Loucy (cell line): Measurements from ENCODE around the gene TEPSIN.
A peak's percentile ranks its signal among the peaks of the same experiment; 100 is the strongest.

Experiments
- H2AFZ ChIP-seq: fragments of 200-600 bp; sonication (generic); 2 replicates; pipeline ENCODE4 v1.6.0; 2016; ENCODE audit warnings: antibody characterized with exemption, mild to moderate bottlenecking, low read length, moderate library complexity
- H3F3A ChIP-seq: fragments of 200-600 bp; 2 replicates; pipeline ENCODE4 v1.6.0; 2016; ENCODE audit warnings: antibody characterized with exemption, low read depth, mild to moderate bottlenecking
- H3K27me3 ChIP-seq: fragments of 200-600 bp; sonication (generic); 2 replicates; pipeline ENCODE4 v1.6.1; 2014; ENCODE audit warnings: low read length, mild to moderate bottlenecking; ENCODE audit not compliant: insufficient read depth, poor library complexity, severe bottlenecking
- H3K36me3 ChIP-seq: fragments of 200-600 bp; sonication (generic); 2 replicates; pipeline ENCODE4 v1.6.1; 2016; ENCODE audit warnings: low read length; ENCODE audit not compliant: insufficient read depth
- H3K4me1 ChIP-seq: fragments of 200-600 bp; sonication (generic); 2 replicates; pipeline ENCODE4 v1.5.1; 2014; ENCODE audit warnings: low read length, mild to moderate bottlenecking; ENCODE audit not compliant: insufficient read depth, poor library complexity, severe bottlenecking
- H3K4me2 ChIP-seq: fragments of 200-600 bp; sonication (generic); 2 replicates; pipeline ENCODE4 v1.6.0; 2014; ENCODE audit warnings: antibody characterized with exemption, low read length, low read depth, mild to moderate bottlenecking; ENCODE audit not compliant: poor library complexity, severe bottlenecking
- H3K4me3 ChIP-seq: fragments of 200-600 bp; sonication (generic); 2 replicates; pipeline ENCODE4 v1.5.1; 2014; ENCODE audit warnings: low read length, mild to moderate bottlenecking, mixed read lengths; ENCODE audit not compliant: poor library complexity, severe bottlenecking
- H3K79me2 ChIP-seq: fragments of 200-600 bp; sonication (generic); 2 replicates; pipeline ENCODE4 v1.6.1; 2014; ENCODE audit warnings: low read length; ENCODE audit not compliant: insufficient read depth
- H3K9ac ChIP-seq: fragments of 200-600 bp; sonication (generic); 2 replicates; pipeline ENCODE4 v1.6.0; 2014; ENCODE audit warnings: mild to moderate bottlenecking, low read depth, low read length, moderate library complexity; ENCODE audit not compliant: poor library complexity, severe bottlenecking
- H3K9me2 ChIP-seq: fragments of 200-600 bp; sonication (generic); replicated peaks from 2 replicates; pipeline ENCODE4 v1.6.1; 2016; ENCODE audit warnings: low read depth, low read length, mixed read lengths
- H3K9me3 ChIP-seq: fragments of 200-600 bp; sonication (generic); 2 replicates; pipeline ENCODE4 v1.6.1; 2014; ENCODE audit warnings: mild to moderate bottlenecking, antibody characterized with exemption, low read length, low read depth; ENCODE audit not compliant: insufficient read depth
- H4K20me1 ChIP-seq: fragments of 200-600 bp; sonication (generic); 2 replicates; pipeline ENCODE4 v1.6.0; 2014; ENCODE audit warnings: antibody characterized with exemption, low read length, mild to moderate bottlenecking; ENCODE audit not compliant: insufficient read depth, poor library complexity, severe bottlenecking
- CTCF ChIP-seq: fragments of 200-600 bp; sonication (generic); conservative IDR thresholded peaks from 2 replicates; pipeline ENCODE4 v1.5.1; 2014; ENCODE audit warnings: mild to moderate bottlenecking, antibody characterized with exemption, low read length
- EZH2phosphoT487 ChIP-seq: fragments of 200-600 bp; IDR thresholded peaks from 2 replicates; pipeline ENCODE4 v1.6.1; 2018; ENCODE audit warnings: antibody characterized with exemption, mild to moderate bottlenecking, moderate library complexity, borderline replicate concordance

The TEPSIN gene

GRCh38 chr17:81221842-81222619 lies 16.8 kb downstream of the TEPSIN start:
- Histone ChIP-seq H3K9ac (peak overlapping the region; percentile 85), H3K4me2 (peak overlapping the region; percentile 94), H3F3A (no peaks in the 10 kb centered on the region), H4K20me1 (peaks cover 16% of the 10 kb centered on the region), H3K27me3 (no peaks in the 10 kb centered on the region), H3K36me3 (0 out of 2 replicates have a peak, but pooled peaks cover 4% of the 10 kb centered on the region), H3K4me1 (peaks cover 15% of the 10 kb centered on the region), H3K4me3 (peak overlapping the region; percentile 95), H3K9me2 (no peaks in the 10 kb centered on the region), H3K9me3 (no peaks in the 10 kb centered on the region), H2AFZ (peak overlapping the region; percentile 84; the same call in 1 of the 2 replicates), H3K79me2 (peaks cover 27% of the 10 kb centered on the region)
- no peak for TF ChIP-seq CTCF
- TF ChIP-seq EZH2phosphoT487: no peak

DNA sequence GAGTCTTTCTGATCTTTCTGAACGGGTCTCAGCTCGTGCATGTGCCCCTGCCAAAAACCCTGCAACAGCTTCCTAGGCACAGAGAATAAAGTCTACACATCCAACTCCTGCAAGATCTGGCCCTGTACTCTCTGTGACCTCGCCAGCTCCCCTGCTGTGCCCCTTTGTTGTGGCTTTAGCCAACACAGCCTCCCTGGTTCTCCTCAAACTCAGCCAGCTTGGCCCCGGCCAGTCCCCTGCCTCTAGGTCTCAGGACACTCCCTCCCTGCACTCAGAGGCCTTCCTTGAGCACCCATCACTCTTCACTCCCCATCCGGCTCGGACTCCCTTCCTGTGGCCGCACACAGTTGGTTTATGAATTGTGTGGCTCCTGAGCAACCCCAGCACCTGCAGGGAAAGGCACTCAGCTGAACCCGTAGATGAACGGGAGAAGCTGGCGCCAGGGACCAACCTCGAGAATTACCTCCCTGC lies 17.4 kb downstream of the TEPSIN start:
- Histone ChIP-seq H3K4me3 (peak overlapping the region; percentile 95), H3K79me2 (peaks cover 27% of the 10 kb centered on the region), H3K9me3 (no peaks in the 10 kb centered on the region), H2AFZ (no peak overlapping the region), H3F3A (no peaks in the 10 kb centered on the region), H3K27me3 (no peaks in the 10 kb centered on the region), H3K9me2 (no peaks in the 10 kb centered on the region), H3K9ac (peak overlapping the region; percentile 85), H3K4me1 (peaks cover 15% of the 10 kb centered on the region), H3K4me2 (peak overlapping the region; percentile 94), H3K36me3 (0 out of 2 replicates have a peak, but pooled peaks cover 4% of the 10 kb centered on the region), H4K20me1 (peaks cover 16% of the 10 kb centered on the region)
- TF ChIP-seq CTCF (no peak), EZH2phosphoT487 (no peak)

DNA sequence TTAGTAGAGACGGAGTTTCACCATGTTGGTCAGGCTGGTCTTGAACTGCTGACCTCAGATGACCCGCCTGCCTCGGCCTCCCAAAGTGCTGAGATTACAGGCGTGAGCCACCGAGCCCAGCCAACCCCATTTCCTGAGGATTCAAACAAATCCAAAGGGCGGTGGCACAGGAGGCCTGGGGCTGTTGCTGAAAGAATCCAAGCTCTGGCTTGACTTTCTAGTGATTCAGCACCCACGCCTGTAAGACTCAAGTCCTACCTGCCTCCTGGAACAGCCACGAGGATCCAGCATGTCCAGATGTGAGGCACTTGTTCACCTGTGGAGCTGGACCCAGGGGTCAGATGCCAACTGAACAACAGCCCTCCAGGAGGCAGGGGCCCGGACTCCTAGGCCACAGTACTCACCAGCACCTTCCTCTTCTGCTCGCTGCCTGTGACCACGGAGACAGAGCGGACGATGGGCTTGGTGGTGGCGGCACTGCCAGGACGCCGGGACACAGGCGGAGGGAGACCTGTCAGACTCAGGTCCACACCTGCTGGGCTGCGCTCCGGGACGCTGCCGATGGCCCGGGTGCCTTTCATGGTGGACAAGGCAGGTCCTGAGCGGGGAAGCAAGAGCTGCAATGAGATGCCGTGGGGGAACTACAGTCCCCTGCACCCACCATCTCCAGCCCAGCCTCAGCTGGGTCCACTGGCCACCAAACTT lies 19.2 kb downstream of the TEPSIN start:
- Histone ChIP-seq H3K9me2 (no peaks in the 10 kb centered on the region), H3F3A (no peaks in the 10 kb centered on the region), H3K27me3 (no peaks in the 10 kb centered on the region), H3K4me2 (no peak overlapping the region), H3K4me1 (peaks cover 15% of the 10 kb centered on the region), H3K9me3 (no peaks in the 10 kb centered on the region), H3K4me3 (no peak overlapping the region), H2AFZ (no peak overlapping the region), H3K9ac (no peak overlapping the region), H3K36me3 (0 out of 2 replicates have a peak, but pooled peaks cover 4% of the 10 kb centered on the region), H3K79me2 (peaks cover 27% of the 10 kb centered on the region), H4K20me1 (peaks cover 16% of the 10 kb centered on the region)
- no peak for TF ChIP-seq CTCF
- no peak for TF ChIP-seq EZH2phosphoT487
